GM18499 (cell line): ENCODE results near the gene OR8K1.

Experiments
- ATAC-seq: cut with Tn5 transposase; IDR thresholded peaks from one replicate; pipeline ENCODE4 v1.9.1; 2021; ENCODE audit warnings: moderate number of reproducible peaks; ENCODE audit not compliant: insufficient read depth, unreplicated experiment

OR8K1 gene

GRCh38 chr11:56345739-56346138 lies at the start of gene OR8K1:
TSS of gene OR8K1 (plus strand) at chr11:56346039. CDS start at chr11:56346039, 0 bp downstream.
- ATAC-seq = no peak

DNA sequence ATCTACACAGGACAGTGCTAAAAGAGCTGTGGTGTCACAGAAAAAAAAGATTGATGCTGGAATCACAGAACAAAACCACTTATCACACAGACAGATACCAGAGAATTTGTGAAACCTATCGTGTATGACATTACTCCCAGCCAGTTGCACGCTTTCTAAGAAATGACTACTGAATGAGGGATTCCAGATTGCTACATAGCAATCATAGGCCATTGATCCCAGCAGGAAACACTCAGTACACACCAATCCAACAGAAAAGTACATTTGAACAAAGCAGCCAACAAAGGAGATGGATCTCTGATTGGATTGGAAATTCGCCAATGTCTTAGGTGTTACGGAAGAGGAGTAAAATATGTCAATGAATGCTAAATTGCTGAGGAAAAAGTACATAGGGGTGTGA lies 48.9 kb upstream of the OR8K1 start:
- ATAC-seq = no peak

DNA sequence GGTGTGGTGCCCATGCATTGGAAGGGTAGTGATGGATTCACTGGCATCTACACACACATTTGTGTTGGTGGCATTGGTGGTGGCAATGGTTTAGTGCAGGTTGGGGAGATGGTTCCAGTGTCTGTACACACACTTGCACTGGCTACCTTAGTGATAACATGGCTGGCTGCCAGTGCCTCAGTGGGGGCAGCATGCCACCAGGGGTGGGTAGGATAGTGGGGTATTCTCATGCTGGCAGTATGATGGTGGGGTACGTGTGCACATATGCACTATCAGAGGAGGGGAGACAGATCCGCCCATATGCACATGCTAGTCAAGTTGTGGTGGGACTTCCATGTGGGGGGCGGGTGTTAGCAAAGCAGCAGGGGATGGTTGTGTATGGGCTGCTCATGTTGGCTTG lies 38.0 kb upstream of the OR8K1 start:
- ATAC-seq = no peak

DNA sequence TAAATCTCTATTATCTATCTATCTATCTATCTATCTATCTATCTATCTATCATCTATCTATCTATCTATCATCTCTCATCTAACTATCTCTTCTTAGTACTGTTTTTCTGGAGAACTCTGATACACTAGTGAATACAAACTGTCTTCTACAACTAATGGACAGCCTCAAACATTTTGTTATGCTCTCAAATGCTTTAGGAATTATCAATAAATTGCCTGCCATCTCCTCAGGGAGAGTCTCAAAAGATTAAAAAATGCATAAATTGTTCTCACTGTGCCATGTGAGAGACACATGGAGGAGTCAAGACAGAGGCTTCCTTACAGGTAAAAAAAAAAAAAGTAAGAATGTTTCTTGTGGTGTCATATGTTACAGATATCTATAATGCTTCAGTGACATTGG lies 31.0 kb upstream of the OR8K1 start, which contains the start of gene OR8K3:
Gene OR8K3, plus strand, starts transcription at position 301 of the 400 bp plus-strand sequence. CDS start 3,163 bp downstream, outside the sequence.
- ATAC-seq = no peak

GRCh38 chr11:56331861-56332491 lies 13.9 kb upstream of the OR8K1 start:
- no peak for ATAC-seq

GRCh38 chr11:56333156-56333555 lies 12.7 kb upstream of the OR8K1 start:
- ATAC-seq = no peak

DNA sequence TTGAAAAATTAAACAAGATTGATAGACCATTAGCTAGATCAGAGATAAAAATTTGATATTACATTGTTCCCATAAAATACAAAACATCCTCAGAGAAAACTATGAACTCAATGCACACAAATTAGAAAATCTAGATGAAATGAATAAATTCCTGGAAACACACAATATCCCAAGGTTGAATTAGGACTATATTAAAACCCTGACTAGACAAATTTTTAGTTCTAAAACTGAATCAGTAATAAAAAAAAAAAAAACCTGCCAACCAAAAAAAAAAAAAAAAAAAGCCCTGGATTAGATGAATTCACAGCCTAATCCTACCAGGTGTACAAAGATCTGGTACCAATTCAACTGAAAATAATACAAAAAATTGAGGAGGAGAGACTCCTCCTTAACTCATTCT lies 5.5 kb upstream of the OR8K1 start:
- no peak for ATAC-seq

- no peak for ATAC-seq
These were observed 8.2 kb downstream of the OR8K1 start, which contains the start of gene OR8J1 for GRCh38 chr11:56353991-56354390. TSS of gene OR8J1 (plus strand) at chr11:56354291. CDS start at chr11:56360247, 5,956 bp downstream.

- ATAC-seq = no peak
These were observed 29.5 kb downstream of the OR8K1 start, which contains the start of gene OR8U1 for GRCh38 chr11:56375324-56375723. TSS of gene OR8U1 (plus strand) at chr11:56375624. CDS start at chr11:56375624, 0 bp downstream.

- no peak for ATAC-seq
These were observed 34.3 kb downstream of the OR8K1 start for GRCh38 chr11:56380120-56380519.

DNA sequence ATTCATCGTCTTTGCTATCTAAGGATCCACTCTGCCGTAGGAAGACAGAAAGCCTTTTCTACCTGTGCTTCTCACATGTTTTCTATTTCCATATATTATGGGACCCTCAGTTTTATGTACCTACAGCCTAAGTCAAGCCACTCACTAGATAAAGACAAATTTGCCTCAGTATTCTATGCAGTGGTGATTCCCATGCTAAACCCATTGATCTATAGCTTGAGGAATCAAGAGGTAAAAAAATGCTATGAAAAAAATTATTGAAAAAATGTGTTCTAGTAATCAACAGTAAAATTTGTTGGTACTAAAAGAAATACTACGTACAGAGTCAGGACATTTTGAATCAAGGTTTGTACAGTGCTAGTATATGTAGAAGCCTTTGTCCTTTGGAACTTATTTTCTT lies 48.5 kb downstream of the OR8K1 start:
- no peak for ATAC-seq

GRCh38 chr11:56396047-56396446 lies 50.2 kb downstream of the OR8K1 start:
- no peak for ATAC-seq
